Measurements from ENCODE around the gene CHST10. TPM values are rescaled to one million over a fixed set of nuclear protein-coding genes. Genes with fewer than 3 reads are reported as not detected.

The CHST10 gene
- total and polyA plus RNA-seq, 8 donors = 2.4 to 67.1 (median 3.5) TPM; not detected in 2

GRCh38 chr2:100422320-100423055 is 5.0 kb upstream of the CHST10 start:
- no peak overlapping the region for H3K4me3 ChIP-seq
- intact Hi-C loops (cut with DNase I; ENCODE audit: low total_unique reads) = no loop called here
- H3K4me1 ChIP-seq = peaks cover 0 to 13% (median 4%) of the 10 kb centered on the region in 4 donors
- no peaks in the 10 kb centered on the region for H3K36me3 ChIP-seq
- no peaks in the 10 kb centered on the region for H3K27me3 ChIP-seq
- peak overlapping the region in 1 of 5 donors; percentile 18 for H3K27ac ChIP-seq
- H3K9me3 ChIP-seq = no peaks in the 10 kb centered on the region
- TF ChIP-seq EP300 (IDR thresholded peaks at IDR 0.05) (no peak), POLR2AphosphoS5 (IDR thresholded peaks at IDR 0.05) (no peak), POLR2A (IDR thresholded peaks at IDR 0.05) (no peak)
- TF ChIP-seq, protein P1, sequence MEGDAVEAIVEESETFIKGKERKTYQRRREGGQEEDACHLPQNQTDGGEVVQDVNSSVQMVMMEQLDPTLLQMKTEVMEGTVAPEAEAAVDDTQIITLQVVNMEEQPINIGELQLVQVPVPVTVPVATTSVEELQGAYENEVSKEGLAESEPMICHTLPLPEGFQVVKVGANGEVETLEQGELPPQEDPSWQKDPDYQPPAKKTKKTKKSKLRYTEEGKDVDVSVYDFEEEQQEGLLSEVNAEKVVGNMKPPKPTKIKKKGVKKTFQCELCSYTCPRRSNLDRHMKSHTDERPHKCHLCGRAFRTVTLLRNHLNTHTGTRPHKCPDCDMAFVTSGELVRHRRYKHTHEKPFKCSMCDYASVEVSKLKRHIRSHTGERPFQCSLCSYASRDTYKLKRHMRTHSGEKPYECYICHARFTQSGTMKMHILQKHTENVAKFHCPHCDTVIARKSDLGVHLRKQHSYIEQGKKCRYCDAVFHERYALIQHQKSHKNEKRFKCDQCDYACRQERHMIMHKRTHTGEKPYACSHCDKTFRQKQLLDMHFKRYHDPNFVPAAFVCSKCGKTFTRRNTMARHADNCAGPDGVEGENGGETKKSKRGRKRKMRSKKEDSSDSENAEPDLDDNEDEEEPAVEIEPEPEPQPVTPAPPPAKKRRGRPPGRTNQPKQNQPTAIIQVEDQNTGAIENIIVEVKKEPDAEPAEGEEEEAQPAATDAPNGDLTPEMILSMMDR (IDR thresholded peaks at IDR 0.05) = peak in 4 of 7 experiments; percentile 30 to 49 (median 45)
- 66 to 88% (median 78%) methylated on average over 4 of the region's 4 CpGs for WGBS, 5 donors
- DNase-seq = peak in 1 of 2 donors; percentile 57

DNA sequence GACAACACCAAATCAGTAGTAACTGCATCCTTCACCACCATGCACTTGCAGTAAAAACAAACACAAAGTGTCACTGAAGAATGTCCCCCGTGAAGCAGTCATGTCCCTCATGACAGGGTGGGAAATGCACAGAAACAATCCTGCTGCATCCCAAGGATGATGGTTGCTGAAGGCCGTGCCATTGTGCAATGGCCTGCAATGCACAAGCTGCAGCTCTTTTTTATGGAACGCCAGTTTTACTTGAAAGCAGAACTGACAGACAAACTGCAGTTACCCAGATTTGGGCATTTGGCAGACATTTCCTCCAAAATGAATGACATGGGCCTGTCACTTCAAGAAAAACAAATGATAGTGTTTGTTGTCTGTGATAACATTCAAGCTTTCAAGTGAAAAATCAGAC is 2.4 kb upstream of the CHST10 start:
- Histone ChIP-seq H3K27ac (no peak overlapping the region), H3K36me3 (no peaks in the 10 kb centered on the region), H3K9me3 (no peaks in the 10 kb centered on the region), H3K4me3 (no peak overlapping the region), H3K4me1 (peaks cover 0 to 35% (median 20%) of the 10 kb centered on the region in 4 donors), H3K27me3 (no peaks in the 10 kb centered on the region)
- WGBS, 5 donors = 69 to 84% (median 75%) methylated on average over 3 of the region's 3 CpGs
- DNase-seq = no peak
- intact Hi-C loops (cut with DNase I; ENCODE audit: low total_unique reads) = no loop called here
- TF ChIP-seq EP300 (IDR thresholded peaks at IDR 0.05) (no peak), POLR2AphosphoS5 (IDR thresholded peaks at IDR 0.05) (no peak), POLR2A (IDR thresholded peaks at IDR 0.05) (no peak)
- TF ChIP-seq, protein P1 (IDR thresholded peaks at IDR 0.05) = no peak

DNA sequence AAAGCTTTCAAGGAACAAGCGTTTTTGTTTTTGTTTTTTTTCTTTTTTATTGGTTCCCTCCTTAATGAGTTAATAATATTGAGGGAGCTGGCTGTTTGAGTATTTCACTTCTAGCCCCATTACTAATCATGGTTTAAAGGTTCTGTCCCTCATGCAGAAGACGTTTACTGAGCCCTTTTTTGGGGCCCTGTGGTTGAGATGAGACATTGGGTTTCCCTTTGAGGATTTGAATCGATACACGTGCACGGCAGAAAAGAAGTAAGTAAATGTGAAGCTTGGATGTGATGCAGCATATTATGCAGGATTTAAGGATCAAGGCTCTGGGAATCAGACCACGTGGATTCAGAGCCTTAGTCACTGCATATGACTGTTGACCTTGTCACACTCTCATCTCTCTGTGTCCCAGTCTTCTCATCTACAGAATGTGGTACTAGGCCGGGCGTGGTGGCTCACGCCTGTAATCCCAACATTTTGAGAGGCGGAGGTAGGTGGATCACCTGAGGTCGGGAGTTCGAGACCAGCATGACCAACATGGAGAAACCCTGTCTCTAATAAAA is 1.0 kb upstream of the CHST10 start:
- WGBS, 5 donors = 85 to 88% (median 87%) methylated on average over 12 of the region's 12 CpGs
- Histone ChIP-seq H3K36me3 (peaks cover 0 to 9% (median 6%) of the 10 kb centered on the region in 4 donors), H3K27me3 (no peaks in the 10 kb centered on the region), H3K27ac (no peak overlapping the region), H3K4me1 (peaks cover 0 to 34% (median 20%) of the 10 kb centered on the region in 4 donors), H3K4me3 (no peak overlapping the region), H3K9me3 (no peaks in the 10 kb centered on the region)
- TF ChIP-seq POLR2AphosphoS5 (IDR thresholded peaks at IDR 0.05) (no peak), POLR2A (IDR thresholded peaks at IDR 0.05) (no peak), EP300 (IDR thresholded peaks at IDR 0.05) (no peak)
- TF ChIP-seq, protein P1 (IDR thresholded peaks at IDR 0.05) = no peak
- no peak for DNase-seq
- intact Hi-C loops (cut with DNase I; ENCODE audit: low total_unique reads) = no loop called here

- Histone ChIP-seq H3K4me1 (peaks cover 0 to 34% (median 20%) of the 10 kb centered on the region in 4 donors), H3K27ac (peak overlapping the region; percentile 75 to 88 (median 78)), H3K36me3 (peaks cover 0 to 11% (median 6%) of the 10 kb centered on the region in 4 donors), H3K9me3 (no peaks in the 10 kb centered on the region), H3K27me3 (no peaks in the 10 kb centered on the region), H3K4me3 (peak overlapping the region; percentile 63 to 83 (median 76))
- peak in 1 of 2 donors; percentile 8 for DNase-seq
- TF ChIP-seq EP300 (IDR thresholded peaks at IDR 0.05) = no peak
- TF ChIP-seq POLR2AphosphoS5 (IDR thresholded peaks at IDR 0.05) = no peak
- no peak for TF ChIP-seq POLR2A (IDR thresholded peaks at IDR 0.05)
- TF ChIP-seq, protein P1 (IDR thresholded peaks at IDR 0.05) = no peak
- WGBS, 5 donors = 8 to 10% (median 10%) methylated on average over 18 to 19 of the region's 19 CpGs
- intact Hi-C loops (cut with DNase I; ENCODE audit: low total_unique reads) = no loop called here
These were observed 250 bp upstream of the CHST10 start for GRCh38 chr2:100417711-100418124.

Measured in stomach (tissue), 9 donors.